ENCODE results near the gene ARHGAP27. TPM values are rescaled to one million over a fixed set of nuclear protein-coding genes. Genes with fewer than 3 reads are reported as not detected.

ARHGAP27 gene
- polyA plus RNA-seq, 1 experiment, result 2.3 TPM

GRCh38 chr17:45368651-45369050, 64.0 kb downstream of the ARHGAP27 start:
- POLR2A ChIA-PET, result interaction anchor here (0.6 to 1.1 kb wide), 4 partner anchors 14 to 224 kb away, joined by 3 to 6 read pairs (median 5); no protein-coding TSS in a partner anchor
- H3K27me3 ChIP-seq (ENCODE audit: control insufficient read depth, insufficient read depth, low read length), result no peaks in the 10 kb centered on the region
- CTCF ChIA-PET, result interaction anchor here (0.7 to 2.9 kb wide), 10 partner anchors 17 to 390 kb away, joined by 3 to 9 read pairs (median 3); partner anchors contain the start of genes ACBD4 and MAP3K14
- H3K4me3 ChIP-seq (ENCODE audit: low read depth, low read length), result no peak overlapping the region
- DNase-seq (ENCODE audit: low read depth), result peak; percentile 87
- H3K36me3 ChIP-seq (ENCODE audit: control insufficient read depth, insufficient read depth, low read length), result no peaks in the 10 kb centered on the region
- TF ChIP-seq CTCF (IDR thresholded peaks at IDR 0.05; ENCODE audit: insufficient read depth, low read depth, low read length), result no peak

GRCh38 chr17:45367216-45367615, 65.5 kb downstream of the ARHGAP27 start:
- CTCF ChIA-PET, result no interaction called here
- Histone ChIP-seq H3K27me3 (ENCODE audit: control insufficient read depth, insufficient read depth, low read length) (peaks cover 3% of the 10 kb centered on the region; the same call in 1 of the 2 replicates), H3K36me3 (ENCODE audit: control insufficient read depth, insufficient read depth, low read length) (no peaks in the 10 kb centered on the region), H3K4me3 (ENCODE audit: low read depth, low read length) (no peak overlapping the region)
- POLR2A ChIA-PET, result no interaction called here
- no peak for DNase-seq (ENCODE audit: low read depth)
- no peak for TF ChIP-seq CTCF (IDR thresholded peaks at IDR 0.05; ENCODE audit: insufficient read depth, low read depth, low read length)

- no peak for DNase-seq (ENCODE audit: low read depth)
- no peaks in the 10 kb centered on the region for H3K36me3 ChIP-seq (ENCODE audit: control insufficient read depth, insufficient read depth, low read length)
- POLR2A ChIA-PET, result no interaction called here
- CTCF ChIA-PET, result interaction anchor here (0.9 to 2.1 kb wide), 2 partner anchors 21 to 90 kb away, joined by 3 to 9 read pairs; no protein-coding TSS in a partner anchor
- peaks cover 3% of the 10 kb centered on the region; the same call in 1 of the 2 replicates for H3K27me3 ChIP-seq (ENCODE audit: control insufficient read depth, insufficient read depth, low read length)
- TF ChIP-seq CTCF (IDR thresholded peaks at IDR 0.05; ENCODE audit: insufficient read depth, low read depth, low read length), result no peak
- H3K4me3 ChIP-seq (ENCODE audit: low read depth, low read length), result no peak overlapping the region
Measured at GRCh38 chr17:45366691-45367090, 66.0 kb downstream of the ARHGAP27 start.

GRCh38 chr17:45366049-45366448, 66.6 kb downstream of the ARHGAP27 start:
- no peak for DNase-seq (ENCODE audit: low read depth)
- ChIA-PET POLR2A (no interaction called here), CTCF (interaction anchor here (0.9 to 2.1 kb wide), 4 partner anchors 20 to 89 kb away, joined by 3 to 9 read pairs (median 4); partner anchors contain the start of gene MAP3K14)
- Histone ChIP-seq H3K4me3 (ENCODE audit: low read depth, low read length) (no peak overlapping the region), H3K36me3 (ENCODE audit: control insufficient read depth, insufficient read depth, low read length) (no peaks in the 10 kb centered on the region), H3K27me3 (ENCODE audit: control insufficient read depth, insufficient read depth, low read length) (peaks cover 3% of the 10 kb centered on the region; the same call in 1 of the 2 replicates)
- no peak for TF ChIP-seq CTCF (IDR thresholded peaks at IDR 0.05; ENCODE audit: insufficient read depth, low read depth, low read length)

- no peak overlapping the region for H3K4me3 ChIP-seq (ENCODE audit: low read depth, low read length)
- ChIA-PET CTCF (interaction anchor here (0.7 to 2.1 kb wide), 7 partner anchors 9 to 167 kb away, joined by 3 to 9 read pairs (median 4); no protein-coding TSS in a partner anchor), POLR2A (no interaction called here)
- no peaks in the 10 kb centered on the region for H3K36me3 ChIP-seq (ENCODE audit: control insufficient read depth, insufficient read depth, low read length)
- TF ChIP-seq CTCF (IDR thresholded peaks at IDR 0.05; ENCODE audit: insufficient read depth, low read depth, low read length), result no peak
- H3K27me3 ChIP-seq (ENCODE audit: control insufficient read depth, insufficient read depth, low read length), result peaks cover 3% of the 10 kb centered on the region; the same call in 1 of the 2 replicates
- no peak for DNase-seq (ENCODE audit: low read depth)
Measured at GRCh38 chr17:45364531-45365390, 67.9 kb downstream of the ARHGAP27 start.

Data from BJ (cell line).